DOHH2 (cell line): ENCODE results near the gene PUM2.
A peak's percentile ranks its signal among the peaks of the same experiment; 100 is the strongest.

ENCODE experiments used
- H3F3A ChIP-seq: fragments of 200-600 bp; sonication (generic), shearing (Covaris generic); 2 replicates; pipeline ENCODE4 v1.6.0; 2016; ENCODE audit warnings: antibody characterized with exemption, mild to moderate bottlenecking; ENCODE audit not compliant: control insufficient read depth, insufficient read depth
- H3K27ac ChIP-seq: fragments of 200-600 bp; sonication (generic); 2 replicates; pipeline ENCODE4 v1.5.1; 2014; ENCODE audit warnings: low read depth, mild to moderate bottlenecking, low read length, moderate library complexity
- H3K27me3 ChIP-seq: fragments of 200-600 bp; sonication (generic); 2 replicates; pipeline ENCODE4 v1.6.1; 2014; ENCODE audit warnings: mild to moderate bottlenecking, low read length, mixed read lengths; ENCODE audit not compliant: control insufficient read depth
- H3K36me3 ChIP-seq: fragments of 200-600 bp; sonication (generic); 2 replicates; pipeline ENCODE4 v1.6.1; 2014; ENCODE audit warnings: mild to moderate bottlenecking, low read length, moderate library complexity, mixed read lengths; ENCODE audit not compliant: control insufficient read depth
- H3K4me1 ChIP-seq: fragments of 200-600 bp; sonication (generic); 2 replicates; pipeline ENCODE4 v1.6.1; 2014; ENCODE audit warnings: mild to moderate bottlenecking, low read length, mixed read lengths; ENCODE audit not compliant: control insufficient read depth
- H3K4me2 ChIP-seq: fragments of 200-600 bp; sonication (generic); 2 replicates; pipeline ENCODE4 v1.6.0; 2014; ENCODE audit warnings: mild to moderate bottlenecking, low read length, moderate library complexity
- H3K4me3 ChIP-seq: fragments of 200-600 bp; sonication (generic); 2 replicates; pipeline ENCODE4 v1.5.1; 2014; ENCODE audit warnings: mild to moderate bottlenecking, low read length, mixed read lengths
- H3K79me2 ChIP-seq: fragments of 200-600 bp; sonication (generic); 2 replicates; pipeline ENCODE4 v1.6.1; 2014; ENCODE audit warnings: mild to moderate bottlenecking, low read length, mixed read lengths; ENCODE audit not compliant: control insufficient read depth
- H3K9me2 ChIP-seq: fragments of 200-600 bp; sonication (generic); replicated peaks from 2 replicates; pipeline ENCODE4 v1.6.1; 2014; ENCODE audit warnings: mild to moderate bottlenecking, low read length, mixed read lengths; ENCODE audit not compliant: control insufficient read depth
- H3K9me3 ChIP-seq: fragments of 200-600 bp; sonication (generic); 2 replicates; pipeline ENCODE4 v1.6.1; 2014; ENCODE audit warnings: antibody characterized with exemption, low read length, mixed read lengths; ENCODE audit not compliant: control insufficient read depth, insufficient read depth
- H4K20me1 ChIP-seq: fragments of 200-600 bp; sonication (generic); 2 replicates; pipeline ENCODE4 v1.6.0; 2014; ENCODE audit warnings: low read depth, mild to moderate bottlenecking, antibody characterized with exemption, low read length, moderate library complexity; ENCODE audit not compliant: control insufficient read depth, insufficient read depth
- CTCF ChIP-seq: fragments of 200-600 bp; sonication (generic); IDR thresholded peaks from one replicate; pipeline ENCODE4 v1.5.1; 2014; ENCODE audit warnings: antibody characterized with exemption, mild to moderate bottlenecking, low read depth, low read length; ENCODE audit not compliant: poor library complexity, severe bottlenecking
- EZH2phosphoT487 ChIP-seq: fragments of 200-600 bp; sonication (generic); IDR thresholded peaks from 2 replicates; pipeline ENCODE4 v1.6.1; 2017; ENCODE audit warnings: borderline replicate concordance, mild to moderate bottlenecking, antibody characterized with exemption, low read length, moderate library complexity, mixed read lengths

PUM2 gene

GRCh38 chr2:20208476-20208859 lies 142.2 kb downstream of the PUM2 start:
- H3K9me3 ChIP-seq = no peaks in the 10 kb centered on the region
- H4K20me1 ChIP-seq = peaks cover 3% of the 10 kb centered on the region; the same call in 1 of the 2 replicates
- H3K36me3 ChIP-seq = no peaks in the 10 kb centered on the region
- H3K9me2 ChIP-seq = no peaks in the 10 kb centered on the region
- no peaks in the 10 kb centered on the region for H3K79me2 ChIP-seq
- peaks cover 38% of the 10 kb centered on the region for H3K4me1 ChIP-seq
- TF ChIP-seq EZH2phosphoT487 = no peak
- no peak for TF ChIP-seq CTCF
- no peak overlapping the region for H3K27ac ChIP-seq
- no peak overlapping the region for H3K4me3 ChIP-seq
- H3F3A ChIP-seq = no peaks in the 10 kb centered on the region
- H3K4me2 ChIP-seq = no peak overlapping the region
- H3K27me3 ChIP-seq = peaks cover 11% of the 10 kb centered on the region; the same call in 1 of the 2 replicates

- H4K20me1 ChIP-seq = peaks cover 3% of the 10 kb centered on the region; the same call in 1 of the 2 replicates
- H3K9me3 ChIP-seq = no peaks in the 10 kb centered on the region
- H3F3A ChIP-seq = no peaks in the 10 kb centered on the region
- H3K27ac ChIP-seq = 0 out of 2 replicates have a peak overlapping the region, but pooled peaks have one; percentile 7
- H3K4me1 ChIP-seq = peaks cover 24% of the 10 kb centered on the region
- peak overlapping the region; percentile 60 for H3K4me2 ChIP-seq
- TF ChIP-seq CTCF = no peak
- H3K27me3 ChIP-seq = peaks cover 3% of the 10 kb centered on the region; the same call in 1 of the 2 replicates
- H3K9me2 ChIP-seq = no peaks in the 10 kb centered on the region
- H3K4me3 ChIP-seq = peak overlapping the region; percentile 42; the same call in 1 of the 2 replicates
- H3K79me2 ChIP-seq = no peaks in the 10 kb centered on the region
- no peaks in the 10 kb centered on the region for H3K36me3 ChIP-seq
Measured at GRCh38 chr2:20207051-20207450, 143.6 kb downstream of the PUM2 start.

- H3F3A ChIP-seq = no peaks in the 10 kb centered on the region
- no peaks in the 10 kb centered on the region for H3K79me2 ChIP-seq
- H3K4me1 ChIP-seq = peaks cover 24% of the 10 kb centered on the region
- no peak overlapping the region; the same call in 1 of the 2 replicates for H3K4me2 ChIP-seq
- no peak overlapping the region for H3K27ac ChIP-seq
- no peaks in the 10 kb centered on the region for H3K9me3 ChIP-seq
- H3K36me3 ChIP-seq = no peaks in the 10 kb centered on the region
- no peak overlapping the region for H3K4me3 ChIP-seq
- H3K27me3 ChIP-seq = peaks cover 3% of the 10 kb centered on the region; the same call in 1 of the 2 replicates
- H3K9me2 ChIP-seq = no peaks in the 10 kb centered on the region
- TF ChIP-seq EZH2phosphoT487 = no peak
- TF ChIP-seq CTCF = no peak
- H4K20me1 ChIP-seq = peaks cover 3% of the 10 kb centered on the region; the same call in 1 of the 2 replicates
Measured at GRCh38 chr2:20205915-20206524, 144.6 kb downstream of the PUM2 start.
